ENCODE data around the gene HRNR. TPM values are rescaled to one million over a fixed set of nuclear protein-coding genes. Genes with fewer than 3 reads are reported as not detected.

The HRNR gene
- total RNA-seq, 1 donor from 2014 or later: not detected

DNA sequence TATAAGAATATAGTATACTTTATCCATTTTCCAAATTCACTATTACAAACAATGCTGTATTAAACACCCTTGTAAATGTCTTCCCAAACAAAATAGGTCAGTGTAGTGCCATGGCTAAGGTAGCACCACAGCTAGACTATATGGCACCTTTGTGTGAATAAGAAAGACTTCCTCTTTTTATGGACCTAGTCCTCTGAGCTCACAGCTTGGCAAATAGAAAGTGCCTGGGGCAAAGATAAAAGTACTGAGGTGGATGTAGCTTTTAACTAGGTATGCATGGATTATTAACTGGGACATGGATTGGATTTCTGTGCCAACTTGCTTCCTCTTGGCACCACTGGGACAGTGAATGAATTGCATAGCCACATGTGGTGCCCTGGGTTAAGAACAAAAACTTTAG is 25.0 kb downstream of the HRNR start:
- no peak overlapping the region for H3K4me3 ChIP-seq (ENCODE audit: low read depth, low read length)
- DNase-seq (ENCODE audit: low read depth): no peak
- TF ChIP-seq, protein P1, sequence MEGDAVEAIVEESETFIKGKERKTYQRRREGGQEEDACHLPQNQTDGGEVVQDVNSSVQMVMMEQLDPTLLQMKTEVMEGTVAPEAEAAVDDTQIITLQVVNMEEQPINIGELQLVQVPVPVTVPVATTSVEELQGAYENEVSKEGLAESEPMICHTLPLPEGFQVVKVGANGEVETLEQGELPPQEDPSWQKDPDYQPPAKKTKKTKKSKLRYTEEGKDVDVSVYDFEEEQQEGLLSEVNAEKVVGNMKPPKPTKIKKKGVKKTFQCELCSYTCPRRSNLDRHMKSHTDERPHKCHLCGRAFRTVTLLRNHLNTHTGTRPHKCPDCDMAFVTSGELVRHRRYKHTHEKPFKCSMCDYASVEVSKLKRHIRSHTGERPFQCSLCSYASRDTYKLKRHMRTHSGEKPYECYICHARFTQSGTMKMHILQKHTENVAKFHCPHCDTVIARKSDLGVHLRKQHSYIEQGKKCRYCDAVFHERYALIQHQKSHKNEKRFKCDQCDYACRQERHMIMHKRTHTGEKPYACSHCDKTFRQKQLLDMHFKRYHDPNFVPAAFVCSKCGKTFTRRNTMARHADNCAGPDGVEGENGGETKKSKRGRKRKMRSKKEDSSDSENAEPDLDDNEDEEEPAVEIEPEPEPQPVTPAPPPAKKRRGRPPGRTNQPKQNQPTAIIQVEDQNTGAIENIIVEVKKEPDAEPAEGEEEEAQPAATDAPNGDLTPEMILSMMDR (conservative IDR thresholded peaks at IDR 0.05; ENCODE audit: low read depth, low read length): no peak

DNA sequence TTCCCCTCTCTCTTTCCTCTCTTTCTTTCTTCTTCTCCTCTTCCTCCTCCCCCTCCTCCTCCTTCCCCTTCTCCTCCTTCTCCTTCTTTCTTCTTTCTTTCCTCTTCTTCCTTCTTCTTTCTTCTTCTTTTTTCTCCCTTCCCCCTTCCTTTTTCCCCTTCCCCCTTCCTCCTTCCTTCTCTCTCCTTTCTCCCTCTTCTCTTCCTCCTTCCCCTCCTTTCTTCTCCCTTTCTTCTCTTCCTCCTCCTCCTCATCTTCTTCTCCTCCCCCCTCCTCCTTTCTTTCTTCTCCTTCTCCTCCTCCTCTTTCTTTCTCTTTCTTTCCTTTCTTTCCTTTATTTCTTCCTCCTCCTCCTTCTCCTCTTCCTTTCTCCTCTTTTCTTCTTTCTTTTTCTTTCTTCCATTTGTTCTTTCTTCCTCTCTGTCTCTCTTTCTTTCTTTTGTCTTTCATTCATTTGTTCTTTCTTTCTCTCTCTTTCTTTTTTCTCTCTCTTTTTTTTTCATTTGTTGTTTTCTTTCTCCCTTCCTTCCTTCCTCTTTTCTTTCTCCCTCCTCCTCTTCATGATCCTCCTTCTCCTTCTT is 26.5 kb downstream of the HRNR start:
- TF ChIP-seq, protein P1 (conservative IDR thresholded peaks at IDR 0.05; ENCODE audit: low read depth, low read length): no peak
- DNase-seq (ENCODE audit: low read depth): no peak
- H3K4me3 ChIP-seq (ENCODE audit: low read depth, low read length): no peak overlapping the region

DNA sequence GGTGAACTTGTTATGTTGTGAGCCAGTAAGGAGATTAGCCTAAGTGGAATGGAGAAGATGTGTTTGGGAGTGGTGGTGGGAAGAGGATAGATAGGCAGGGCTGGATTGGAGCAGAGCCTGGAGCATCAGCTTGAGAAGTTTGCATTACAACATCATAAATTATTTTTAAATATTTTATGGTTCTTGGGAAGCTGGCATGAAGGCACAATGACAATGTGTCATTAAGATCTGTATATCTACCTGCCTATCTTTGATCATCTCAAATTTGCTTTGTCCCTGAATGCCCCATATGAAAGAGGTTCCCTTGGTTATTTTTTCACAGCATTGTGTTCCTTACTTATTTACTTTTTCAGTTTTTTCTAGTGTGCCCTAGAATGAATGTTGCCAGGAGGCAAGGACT is 32.3 kb downstream of the HRNR start:
- no peak overlapping the region for H3K4me3 ChIP-seq (ENCODE audit: low read depth, low read length)
- no peak for DNase-seq (ENCODE audit: low read depth)
- TF ChIP-seq, protein P1 (conservative IDR thresholded peaks at IDR 0.05; ENCODE audit: low read depth, low read length): no peak

DNA sequence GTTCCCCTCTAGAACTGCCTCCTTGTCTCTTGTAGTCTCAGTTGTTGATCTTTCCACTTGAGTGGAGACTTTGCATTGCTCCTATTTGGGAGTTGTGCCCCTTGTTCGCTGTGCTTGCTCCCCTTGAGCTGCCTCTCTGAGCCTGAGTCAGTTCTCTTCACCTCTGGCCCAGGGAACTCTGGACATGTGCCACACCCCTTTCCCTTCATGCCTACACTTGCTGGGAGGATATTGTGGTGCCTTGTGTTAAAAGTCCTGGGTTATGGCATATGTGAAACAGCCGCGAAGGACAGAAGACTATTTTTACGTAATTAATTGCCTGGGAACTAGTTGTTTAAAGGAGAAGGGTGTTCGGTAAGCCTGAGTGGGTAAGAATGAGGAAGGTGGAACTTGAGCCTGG is 32.7 kb downstream of the HRNR start:
- DNase-seq (ENCODE audit: low read depth): no peak
- H3K4me3 ChIP-seq (ENCODE audit: low read depth, low read length): no peak overlapping the region
- TF ChIP-seq, protein P1 (conservative IDR thresholded peaks at IDR 0.05; ENCODE audit: low read depth, low read length): no peak

DNA sequence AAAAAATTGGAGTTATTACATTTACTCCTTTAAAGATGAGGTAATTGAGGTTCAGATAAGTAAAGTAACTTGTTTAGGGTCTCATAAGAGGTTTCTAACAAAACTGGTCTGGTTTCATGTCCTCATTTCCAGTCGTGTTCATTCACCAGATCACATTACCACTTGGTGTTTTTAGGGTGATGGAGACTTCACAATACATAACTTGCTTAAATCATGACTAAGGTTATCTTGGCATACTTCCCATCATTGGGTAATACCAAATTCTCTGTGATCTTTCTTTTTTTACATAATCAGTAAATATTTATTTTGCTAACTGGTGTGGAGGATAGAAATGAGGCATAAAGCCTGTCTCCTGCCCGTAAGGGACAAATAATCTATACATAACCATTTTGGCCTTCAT is 33.4 kb downstream of the HRNR start:
- TF ChIP-seq, protein P1 (conservative IDR thresholded peaks at IDR 0.05; ENCODE audit: low read depth, low read length): no peak
- H3K4me3 ChIP-seq (ENCODE audit: low read depth, low read length): no peak overlapping the region
- no peak for DNase-seq (ENCODE audit: low read depth)

DNA sequence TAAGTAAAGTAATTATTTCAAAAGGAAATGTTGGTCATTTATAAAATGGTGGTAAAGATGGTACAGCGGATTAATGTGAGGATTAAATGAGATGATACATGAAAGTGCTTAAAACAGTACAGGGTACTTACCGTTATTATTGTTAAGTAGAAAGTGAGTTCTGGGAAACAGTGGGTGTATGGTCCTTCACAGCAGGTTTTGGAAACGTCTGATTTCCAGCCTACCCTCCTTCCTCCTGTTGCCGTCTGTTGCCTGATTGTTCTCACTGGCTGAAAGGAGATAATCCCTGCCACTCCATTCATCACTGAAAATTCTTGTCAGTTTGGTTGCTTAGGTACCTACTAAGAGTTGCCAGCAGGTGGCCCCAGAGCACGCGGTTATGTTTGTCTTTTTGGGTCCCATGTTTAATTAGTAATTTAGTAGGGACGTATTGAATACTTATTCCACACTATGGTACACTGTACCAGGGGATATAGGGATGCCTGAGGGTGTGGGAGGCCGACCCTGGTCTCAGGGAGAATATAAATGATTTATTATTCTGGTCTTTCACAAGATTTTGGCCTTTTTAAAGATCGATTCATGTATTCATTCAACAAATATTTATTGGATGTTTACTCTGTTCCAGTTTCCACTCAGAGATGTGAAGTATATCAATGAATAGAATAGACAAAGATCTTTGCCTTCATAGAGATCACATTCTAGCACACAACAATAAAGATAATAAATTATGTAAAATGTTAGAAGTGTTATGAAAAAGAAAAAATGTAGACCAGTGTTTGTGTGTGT is 34.1 kb downstream of the HRNR start:
- peak overlapping the region; percentile 71 for H3K4me3 ChIP-seq (ENCODE audit: low read depth, low read length)
- TF ChIP-seq, protein P1 (conservative IDR thresholded peaks at IDR 0.05; ENCODE audit: low read depth, low read length): peak; percentile 86
- DNase-seq (ENCODE audit: low read depth): no peak
